Measurements from ENCODE around the gene MYH15. TPM values are rescaled to one million over a fixed set of nuclear protein-coding genes. Genes with fewer than 3 reads are reported as not detected.

The MYH15 gene
- total RNA-seq, 2 donors from 2014 or later = 0.07 to 0.15 TPM

GRCh38 chr3:108475220-108475782 is 35.1 kb downstream of the MYH15 start:
- Histone ChIP-seq H3K36me3 (ENCODE audit: control insufficient read depth, insufficient read depth, low read length) (no peaks in the 10 kb centered on the region), H3K9me3 (ENCODE audit: control insufficient read depth, low read length) (no peaks in the 10 kb centered on the region), H3K9ac (ENCODE audit: extremely low read depth, low read length, poor library complexity, severe bottlenecking) (no peak overlapping the region), H3K27ac (ENCODE audit: low read depth, low read length) (no peak overlapping the region), H3K27me3 (ENCODE audit: control insufficient read depth, insufficient read depth, low read length, poor library complexity, severe bottlenecking) (no peaks in the 10 kb centered on the region), H3K4me1 (ENCODE audit: control insufficient read depth, insufficient read depth, low read length) (no peaks in the 10 kb centered on the region), H3K4me3 (ENCODE audit: low read length) (no peak overlapping the region)
- peaks cover 4% of the 10 kb centered on the region for H3K4me1 Mint-ChIP-seq
- 100% methylated on average over 1 of the region's 1 CpG; no CpG with 5 or more reads in 1 of the 2 experiments for WGBS, 2 experiments (ENCODE audit: insufficient coverage in 1 of 2, insufficient read length in 1 of 2)
- no peaks in the 10 kb centered on the region for H3K9me3 Mint-ChIP-seq
- no peaks in the 10 kb centered on the region for H3K36me3 Mint-ChIP-seq (ENCODE audit: low read depth)
- TF ChIP-seq CTCF (conservative IDR thresholded peaks at IDR 0.05) = no peak
- no peak for DNase-seq
- no peak overlapping the region for H3K4me3 Mint-ChIP-seq
- H3K27ac Mint-ChIP-seq = no peak overlapping the region
- no peaks in the 10 kb centered on the region for H3K27me3 Mint-ChIP-seq (ENCODE audit: insufficient read depth)

GRCh38 chr3:108474581-108474980 is 35.8 kb downstream of the MYH15 start:
- Mint-ChIP-seq H3K4me1 (peaks cover 4% of the 10 kb centered on the region), H3K27ac (no peak overlapping the region), H3K4me3 (no peak overlapping the region), H3K36me3 (ENCODE audit: low read depth) (no peaks in the 10 kb centered on the region), H3K9me3 (no peaks in the 10 kb centered on the region), H3K27me3 (ENCODE audit: insufficient read depth) (no peaks in the 10 kb centered on the region)
- H3K4me1 ChIP-seq (ENCODE audit: control insufficient read depth, insufficient read depth, low read length) = no peaks in the 10 kb centered on the region
- H3K9me3 ChIP-seq (ENCODE audit: control insufficient read depth, low read length) = no peaks in the 10 kb centered on the region
- no peak overlapping the region for H3K4me3 ChIP-seq (ENCODE audit: low read length)
- WGBS, 2 experiments (ENCODE audit: insufficient coverage in 1 of 2, insufficient read length in 1 of 2) = 73 to 94% methylated on average over 2 to 3 of the region's 3 CpGs
- DNase-seq = no peak
- no peaks in the 10 kb centered on the region for H3K27me3 ChIP-seq (ENCODE audit: control insufficient read depth, insufficient read depth, low read length, poor library complexity, severe bottlenecking)
- TF ChIP-seq CTCF (conservative IDR thresholded peaks at IDR 0.05) = no peak
- no peak overlapping the region for H3K9ac ChIP-seq (ENCODE audit: extremely low read depth, low read length, poor library complexity, severe bottlenecking)
- H3K36me3 ChIP-seq (ENCODE audit: control insufficient read depth, insufficient read depth, low read length) = no peaks in the 10 kb centered on the region
- H3K27ac ChIP-seq (ENCODE audit: low read depth, low read length) = no peak overlapping the region

- Mint-ChIP-seq H3K4me1 (peaks cover 4% of the 10 kb centered on the region), H3K4me3 (no peak overlapping the region), H3K27me3 (ENCODE audit: insufficient read depth) (no peaks in the 10 kb centered on the region), H3K36me3 (ENCODE audit: low read depth) (no peaks in the 10 kb centered on the region), H3K27ac (no peak overlapping the region), H3K9me3 (no peaks in the 10 kb centered on the region)
- Histone ChIP-seq H3K36me3 (ENCODE audit: control insufficient read depth, insufficient read depth, low read length) (no peaks in the 10 kb centered on the region), H3K9ac (ENCODE audit: extremely low read depth, low read length, poor library complexity, severe bottlenecking) (no peak overlapping the region), H3K4me1 (ENCODE audit: control insufficient read depth, insufficient read depth, low read length) (no peaks in the 10 kb centered on the region), H3K9me3 (ENCODE audit: control insufficient read depth, low read length) (no peaks in the 10 kb centered on the region), H3K27ac (ENCODE audit: low read depth, low read length) (no peak overlapping the region), H3K27me3 (ENCODE audit: control insufficient read depth, insufficient read depth, low read length, poor library complexity, severe bottlenecking) (no peaks in the 10 kb centered on the region), H3K4me3 (ENCODE audit: low read length) (no peak overlapping the region)
- TF ChIP-seq CTCF (conservative IDR thresholded peaks at IDR 0.05) = no peak
- no peak for DNase-seq
Observed at GRCh38 chr3:108473711-108474110, 36.7 kb downstream of the MYH15 start.
